Measurements from ENCODE around the gene PCDHB9. TPM values are rescaled to one million over a fixed set of nuclear protein-coding genes. Genes with fewer than 3 reads are reported as not detected.

The PCDHB9 gene
- total and polyA plus RNA-seq, 2 donors, result 1.2 to 2.4 TPM

DNA sequence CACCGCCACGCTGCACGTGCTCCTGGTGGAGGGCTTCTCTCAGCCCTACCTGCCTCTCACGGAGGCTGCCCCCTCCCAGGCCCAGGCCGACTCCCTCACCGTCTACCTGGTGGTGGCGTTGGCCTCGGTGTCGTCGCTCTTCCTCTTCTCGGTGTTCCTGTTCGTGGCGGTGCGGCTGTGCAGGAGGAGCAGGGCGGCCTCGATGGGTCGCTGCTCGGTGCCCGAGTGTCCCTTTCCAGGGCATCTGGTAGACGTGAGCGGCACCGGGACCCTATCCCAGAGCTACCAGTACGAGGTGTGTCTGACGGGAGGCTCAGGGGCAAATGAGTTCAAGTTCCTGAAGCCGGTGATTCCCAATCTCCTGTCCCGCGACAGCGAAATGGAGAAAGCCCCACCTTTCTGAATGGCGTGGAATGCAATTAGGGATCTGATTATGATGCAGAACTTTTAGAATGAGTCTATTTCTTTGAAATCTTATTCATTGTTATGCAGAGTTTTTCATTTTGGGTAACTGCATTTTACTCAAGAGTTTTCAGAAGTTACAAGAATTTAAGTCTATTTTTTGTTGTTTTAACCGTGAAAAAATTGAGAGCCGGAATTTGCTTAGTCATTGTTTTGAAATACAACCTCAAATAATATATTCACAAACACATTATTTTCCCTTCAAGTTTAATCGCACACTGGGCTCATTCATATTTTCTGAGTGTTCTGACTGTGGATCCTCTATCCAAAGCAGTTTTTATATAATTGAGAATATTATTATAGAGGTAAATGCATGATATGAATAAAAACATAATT lies 49.8 kb downstream of the PCDHB9 start:
- Histone ChIP-seq H3K27ac (ENCODE audit: low read depth) (no peak overlapping the region), H3K4me3 (ENCODE audit: low read depth, low read length) (no peak overlapping the region), H3K4me1 (ENCODE audit: insufficient read depth) (no peaks in the 10 kb centered on the region), H3K36me3 (ENCODE audit: insufficient read depth) (no peaks in the 10 kb centered on the region)
- 20% methylated on average over 32 of the region's 32 CpGs for WGBS
- no peak for DNase-seq (ENCODE audit: extremely low spot score)

Other genes starting within 250 kb of the PCDHB9 start
Only the 30 nearest of the 37 such genes appear.
- gene PCDHB1, start 135.8 kb upstream of the PCDHB9 start, total RNA-seq, result 0.16 TPM
- gene PCDHB1, start 135.8 kb upstream of the PCDHB9 start, polyA plus RNA-seq, result 0.01 TPM
- 3.4 TPM for gene PCDHB2, start 92.5 kb upstream of the PCDHB9 start, total RNA-seq
- gene PCDHB2, start 92.5 kb upstream of the PCDHB9 start, polyA plus RNA-seq, result 3.4 TPM
- gene PCDHB3, start 86.7 kb upstream of the PCDHB9 start, total RNA-seq, result 4.6 TPM
- 1.3 TPM for gene PCDHB3, start 86.7 kb upstream of the PCDHB9 start, polyA plus RNA-seq
- 3.8 TPM for gene PCDHB4, start 65.3 kb upstream of the PCDHB9 start, total RNA-seq
- gene PCDHB4, start 65.3 kb upstream of the PCDHB9 start, polyA plus RNA-seq, result 6.2 TPM
- gene PCDHB5, start 52.0 kb upstream of the PCDHB9 start, total RNA-seq, result 7.0 TPM
- gene PCDHB5, start 52.0 kb upstream of the PCDHB9 start, polyA plus RNA-seq, result 9.0 TPM
- gene PCDHB6, start 37.1 kb upstream of the PCDHB9 start, total RNA-seq, result 1.1 TPM
- 1.1 TPM for gene PCDHB6, start 37.1 kb upstream of the PCDHB9 start, polyA plus RNA-seq
- 3.2 TPM for gene PCDHB7, start 14.5 kb upstream of the PCDHB9 start, total RNA-seq
- 2.6 TPM for gene PCDHB7, start 14.5 kb upstream of the PCDHB9 start, polyA plus RNA-seq
- gene PCDHB8, start 9.4 kb upstream of the PCDHB9 start, total RNA-seq, result 1.6 TPM
- gene PCDHB8, start 9.4 kb upstream of the PCDHB9 start, polyA plus RNA-seq, result 1.0 TPM
- 3.3 TPM for gene PCDHB16, start 4.8 kb upstream of the PCDHB9 start, total RNA-seq
- 2.4 TPM for gene PCDHB16, start 4.8 kb upstream of the PCDHB9 start, polyA plus RNA-seq
- gene PCDHB10, start 5.2 kb downstream of the PCDHB9 start, total RNA-seq, result 5.0 TPM
- gene PCDHB10, start 5.2 kb downstream of the PCDHB9 start, polyA plus RNA-seq, result 5.1 TPM
- gene PCDHB11, start 12.5 kb downstream of the PCDHB9 start, total RNA-seq, result 7.3 TPM
- gene PCDHB11, start 12.5 kb downstream of the PCDHB9 start, polyA plus RNA-seq, result 2.8 TPM
- 6.9 TPM for gene PCDHB12, start 21.6 kb downstream of the PCDHB9 start, total RNA-seq
- 3.4 TPM for gene PCDHB12, start 21.6 kb downstream of the PCDHB9 start, polyA plus RNA-seq
- 5.9 TPM for gene PCDHB13, start 26.8 kb downstream of the PCDHB9 start, total RNA-seq
- 2.5 TPM for gene PCDHB13, start 26.8 kb downstream of the PCDHB9 start, polyA plus RNA-seq
- gene PCDHB14, start 36.2 kb downstream of the PCDHB9 start, total RNA-seq, result 10.1 TPM
- 8.2 TPM for gene PCDHB14, start 36.2 kb downstream of the PCDHB9 start, polyA plus RNA-seq
- 7.8 TPM for gene PCDHB15, start 58.2 kb downstream of the PCDHB9 start, total RNA-seq
- 7.3 TPM for gene PCDHB15, start 58.2 kb downstream of the PCDHB9 start, polyA plus RNA-seq
- 0.69 TPM for gene SLC25A2, start 116.9 kb downstream of the PCDHB9 start, total RNA-seq
- not detected for gene SLC25A2, start 116.9 kb downstream of the PCDHB9 start, polyA plus RNA-seq
- gene TAF7, start 133.6 kb downstream of the PCDHB9 start, total RNA-seq, result 85.9 TPM
- gene TAF7, start 133.6 kb downstream of the PCDHB9 start, polyA plus RNA-seq, result 100 TPM
- gene PCDHGA1, start 143.4 kb downstream of the PCDHB9 start, total RNA-seq, result 1.2 TPM
- 1.2 TPM for gene PCDHGA1, start 143.4 kb downstream of the PCDHB9 start, polyA plus RNA-seq
- 5.7 TPM for gene PCDHGA2, start 151.6 kb downstream of the PCDHB9 start, total RNA-seq
- 4.1 TPM for gene PCDHGA2, start 151.6 kb downstream of the PCDHB9 start, polyA plus RNA-seq
- gene PCDHGA3, start 156.7 kb downstream of the PCDHB9 start, total RNA-seq, result 4.6 TPM
- gene PCDHGA3, start 156.7 kb downstream of the PCDHB9 start, polyA plus RNA-seq, result 1.6 TPM
- gene PCDHGB1, start 162.9 kb downstream of the PCDHB9 start, total RNA-seq, result 5.7 TPM
- 0.47 TPM for gene PCDHGB1, start 162.9 kb downstream of the PCDHB9 start, polyA plus RNA-seq
- gene PCDHGA4, start 167.9 kb downstream of the PCDHB9 start, total RNA-seq, result 5.8 TPM
- 2.2 TPM for gene PCDHGA4, start 167.9 kb downstream of the PCDHB9 start, polyA plus RNA-seq
- 7.9 TPM for gene PCDHGB2, start 172.8 kb downstream of the PCDHB9 start, total RNA-seq
- 2.2 TPM for gene PCDHGB2, start 172.8 kb downstream of the PCDHB9 start, polyA plus RNA-seq
- gene PCDHGA5, start 177.0 kb downstream of the PCDHB9 start, total RNA-seq, result 7.0 TPM
- gene PCDHGA5, start 177.0 kb downstream of the PCDHB9 start, polyA plus RNA-seq, result 2.6 TPM
- 7.3 TPM for gene PCDHGB3, start 183.1 kb downstream of the PCDHB9 start, total RNA-seq
- 1.4 TPM for gene PCDHGB3, start 183.1 kb downstream of the PCDHB9 start, polyA plus RNA-seq
- 9.6 TPM for gene PCDHGA6, start 186.7 kb downstream of the PCDHB9 start, total RNA-seq
- 3.7 TPM for gene PCDHGA6, start 186.7 kb downstream of the PCDHB9 start, polyA plus RNA-seq
- 6.9 TPM for gene PCDHGA7, start 195.6 kb downstream of the PCDHB9 start, total RNA-seq
- 1.9 TPM for gene PCDHGA7, start 195.6 kb downstream of the PCDHB9 start, polyA plus RNA-seq
- 11.7 TPM for gene PCDHGB4, start 200.5 kb downstream of the PCDHB9 start, total RNA-seq
- 2.4 TPM for gene PCDHGB4, start 200.5 kb downstream of the PCDHB9 start, polyA plus RNA-seq
- 9.1 TPM for gene PCDHGA8, start 205.5 kb downstream of the PCDHB9 start, total RNA-seq
- 0.25 TPM for gene PCDHGA8, start 205.5 kb downstream of the PCDHB9 start, polyA plus RNA-seq
- gene PCDHGB5, start 210.8 kb downstream of the PCDHB9 start, total RNA-seq, result 13.5 TPM
- gene PCDHGB5, start 210.8 kb downstream of the PCDHB9 start, polyA plus RNA-seq, result 4.7 TPM